Epidermal melanocyte (primary cell): ENCODE data around the gene KCNJ5.

Source experiments
- DNase-seq: peaks from one replicate; pipeline ENCODE4 v3.0.0; 2011; ENCODE audit warnings: low spot score; ENCODE audit not compliant: insufficient read length

KCNJ5 gene

DNA sequence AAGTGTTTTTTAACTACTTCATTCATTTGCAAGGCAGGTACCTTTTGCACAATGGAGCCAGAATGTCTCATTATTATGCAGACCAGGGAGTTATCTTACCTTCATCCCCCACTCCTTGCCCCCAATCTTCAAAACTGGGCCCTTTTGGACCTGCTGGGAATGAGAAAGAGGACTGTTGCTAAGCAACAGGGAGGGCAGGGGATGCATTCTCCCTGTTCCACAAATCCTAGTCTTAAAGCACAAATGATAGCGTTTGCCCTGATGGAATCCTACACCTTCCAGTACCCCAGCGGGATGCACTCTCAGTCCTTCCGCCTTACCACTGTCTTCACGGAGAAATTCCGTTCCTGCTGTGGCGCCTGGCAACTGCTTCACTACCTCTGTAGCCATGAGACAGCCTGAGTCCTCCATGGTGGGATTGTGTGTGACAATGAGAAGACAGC lies 20.0 kb upstream of the KCNJ5 start:
- DNase-seq: no peak

DNA sequence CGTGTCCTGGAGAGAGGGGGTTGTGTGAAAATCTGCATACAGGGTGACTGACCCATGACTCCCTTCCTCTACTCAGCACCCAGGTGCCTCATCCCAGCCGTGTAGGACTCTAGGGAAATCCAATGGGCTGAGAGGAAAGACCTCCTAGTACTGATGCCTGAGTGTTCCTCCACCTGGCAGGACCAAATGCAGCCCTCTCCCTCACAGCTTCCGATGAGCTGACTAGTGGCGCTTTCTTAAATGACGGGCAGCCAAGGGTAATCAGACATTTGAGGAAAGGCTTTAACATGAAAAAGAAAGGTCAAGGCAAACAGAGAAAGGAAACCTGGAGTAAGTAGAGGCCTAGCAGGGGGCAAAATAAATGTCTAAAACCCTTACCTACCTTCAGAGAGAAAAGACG lies 19.1 kb upstream of the KCNJ5 start:
- DNase-seq: no peak

DNA sequence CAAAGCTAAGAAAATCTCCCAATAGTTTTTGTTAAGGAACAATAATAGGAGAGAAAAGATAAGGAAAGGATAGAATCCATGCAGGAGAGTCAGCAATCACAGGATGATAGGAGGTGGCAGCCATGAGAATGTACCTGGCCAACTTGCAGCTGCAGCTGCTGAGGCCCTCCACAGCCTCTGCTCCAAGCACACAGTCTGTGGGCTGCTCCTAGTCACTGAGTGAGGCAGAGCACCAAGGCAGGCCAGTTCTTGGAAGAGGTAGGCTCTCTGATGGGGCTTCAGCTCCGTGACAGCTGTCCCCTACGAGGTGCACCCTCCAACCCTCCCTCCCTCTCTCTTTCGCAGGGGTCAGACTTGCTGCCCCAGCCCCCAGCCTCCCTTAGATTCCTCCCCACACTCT lies 18.6 kb upstream of the KCNJ5 start:
- DNase-seq: no peak

DNA sequence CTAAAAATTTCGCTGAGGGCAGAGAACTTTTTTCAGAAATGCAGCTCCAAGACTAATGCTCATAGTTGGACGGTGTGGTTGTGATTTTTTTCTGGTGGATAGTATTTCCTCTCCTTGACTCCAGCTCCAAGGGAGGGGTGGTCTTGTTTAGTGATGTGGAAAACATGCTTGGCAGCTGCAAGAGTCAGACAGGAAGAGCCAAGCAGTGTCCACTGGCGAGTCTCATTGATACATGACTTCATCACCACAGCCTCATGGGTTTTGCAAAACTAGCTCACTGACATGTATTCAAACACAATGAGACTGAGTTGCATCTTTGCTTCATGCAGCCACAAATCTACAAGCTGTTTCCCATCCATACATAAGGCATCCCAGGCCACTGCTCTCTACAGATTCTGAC lies 16.7 kb upstream of the KCNJ5 start:
- DNase-seq: no peak

DNA sequence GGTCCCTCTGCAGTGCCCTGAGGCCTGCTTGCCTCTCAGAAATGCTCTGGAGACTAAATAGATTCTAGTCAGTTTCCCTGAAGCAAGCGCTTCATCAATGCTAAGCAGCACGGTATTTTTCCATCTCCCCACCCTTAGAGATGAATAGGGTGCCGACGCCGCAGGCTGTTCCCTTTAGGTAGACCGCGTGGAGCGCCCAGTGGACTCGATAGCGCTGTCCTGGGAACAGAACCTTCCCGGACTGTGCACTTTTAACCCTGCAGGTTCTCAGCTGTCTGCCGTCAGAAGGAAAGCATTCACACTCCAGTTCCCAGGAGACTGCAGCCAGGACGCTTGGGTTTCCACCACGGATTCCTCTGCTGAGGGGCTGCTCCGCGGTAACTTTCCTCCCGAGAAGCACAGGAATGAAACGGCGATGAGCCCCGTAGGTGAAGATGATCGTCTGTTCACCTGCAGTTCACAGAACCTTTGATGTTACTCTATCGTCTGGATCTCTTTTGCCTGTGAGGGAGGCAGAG lies 15.0 kb upstream of the KCNJ5 start:
- no peak for DNase-seq

DNA sequence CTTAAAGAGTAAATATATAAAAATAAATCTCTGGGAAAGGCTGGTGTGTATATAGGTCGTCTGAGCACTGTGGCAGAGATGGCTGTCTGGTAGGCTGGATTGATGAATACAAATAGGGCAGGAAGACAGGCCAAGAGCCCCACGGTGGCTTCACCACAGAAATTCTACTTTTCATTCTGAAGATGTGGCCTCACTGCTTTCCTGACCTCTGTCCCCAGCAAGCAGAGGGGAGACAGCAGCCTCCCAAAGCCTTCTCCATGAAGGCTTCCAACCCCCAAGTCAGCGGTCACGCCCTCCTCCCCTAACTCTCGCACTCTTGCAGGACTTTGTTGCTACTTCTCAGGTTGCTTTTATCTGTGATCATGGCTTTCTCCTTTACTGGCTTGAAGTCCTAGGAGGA lies 13.4 kb upstream of the KCNJ5 start:
- no peak for DNase-seq

DNA sequence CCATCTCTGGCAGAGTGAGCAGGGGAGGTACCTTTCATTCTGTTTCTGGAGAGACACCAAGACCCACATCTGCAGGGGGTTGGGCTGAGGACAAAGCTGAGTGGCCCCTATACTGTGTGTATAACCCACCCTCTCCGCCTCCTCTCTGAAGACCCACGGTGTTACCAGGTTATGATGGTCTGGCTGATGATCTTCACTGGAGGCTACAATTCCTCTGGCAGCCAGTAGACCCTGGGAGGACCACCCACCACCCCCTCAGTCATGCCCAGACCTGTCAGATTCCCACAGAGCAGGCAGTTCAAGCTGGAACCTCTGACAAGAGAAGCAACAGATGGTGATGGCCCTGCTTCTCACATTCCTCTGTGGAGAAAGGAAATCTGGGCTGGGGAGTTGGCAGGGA lies 12.7 kb upstream of the KCNJ5 start:
- DNase-seq: no peak

DNA sequence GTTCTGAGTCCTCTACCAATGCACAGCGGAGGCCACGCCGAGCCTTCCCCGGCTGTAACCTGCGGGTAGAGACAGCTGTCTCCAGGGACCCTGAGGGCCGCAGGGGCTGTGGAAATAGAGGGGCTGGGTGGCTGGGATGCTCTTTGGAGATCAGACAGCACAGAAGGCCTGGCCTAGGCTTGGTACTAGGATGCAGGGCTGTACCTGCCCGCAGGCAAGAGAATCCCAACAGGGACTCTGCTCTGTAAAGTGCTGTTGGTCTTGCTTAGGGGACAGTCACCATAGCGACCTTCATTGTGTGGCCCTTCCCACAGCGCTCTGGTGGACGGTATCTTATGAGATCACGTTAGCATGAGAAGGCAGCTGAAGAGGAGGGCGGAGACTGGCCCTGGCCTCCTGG lies 11.3 kb upstream of the KCNJ5 start:
- no peak for DNase-seq

DNA sequence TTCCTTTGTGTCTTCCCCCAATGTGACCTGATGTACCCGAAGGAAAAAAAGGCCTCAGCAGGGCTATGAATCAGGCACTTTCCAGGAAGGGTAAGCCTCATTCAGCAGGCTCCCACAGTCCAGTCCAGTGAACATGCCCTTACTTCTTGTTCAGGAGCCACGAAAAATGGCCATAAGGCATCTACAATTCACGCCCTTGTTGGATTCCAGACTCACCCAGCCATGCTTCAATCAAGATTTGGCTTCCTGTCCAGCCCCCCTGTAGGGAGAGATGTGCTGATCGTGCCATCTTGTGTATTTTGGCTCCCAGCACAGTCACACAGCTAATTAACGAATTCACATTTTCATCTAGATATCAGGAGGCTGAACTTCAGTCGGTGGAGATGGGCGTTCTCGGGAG lies 9.9 kb upstream of the KCNJ5 start:
- no peak for DNase-seq

DNA sequence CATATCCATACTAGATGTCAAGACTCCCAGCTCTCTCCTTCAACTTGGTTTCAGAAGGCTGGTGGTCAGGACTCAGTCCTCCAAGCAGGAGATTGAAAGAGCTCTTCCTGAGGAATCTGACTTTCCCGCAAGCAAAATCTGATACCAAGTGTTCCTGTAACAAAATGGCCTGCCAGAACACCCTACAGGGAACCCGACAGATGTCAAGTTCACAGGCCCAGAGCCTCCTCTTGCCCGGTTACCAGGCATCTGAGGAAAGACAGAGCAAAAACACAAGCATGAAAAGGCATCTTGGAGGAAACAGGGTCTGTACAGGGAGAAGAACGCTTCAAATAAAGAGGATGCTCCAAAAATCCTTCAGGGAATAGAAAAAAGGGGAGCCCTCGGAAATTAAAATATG lies 8.7 kb upstream of the KCNJ5 start:
- DNase-seq: no peak

DNA sequence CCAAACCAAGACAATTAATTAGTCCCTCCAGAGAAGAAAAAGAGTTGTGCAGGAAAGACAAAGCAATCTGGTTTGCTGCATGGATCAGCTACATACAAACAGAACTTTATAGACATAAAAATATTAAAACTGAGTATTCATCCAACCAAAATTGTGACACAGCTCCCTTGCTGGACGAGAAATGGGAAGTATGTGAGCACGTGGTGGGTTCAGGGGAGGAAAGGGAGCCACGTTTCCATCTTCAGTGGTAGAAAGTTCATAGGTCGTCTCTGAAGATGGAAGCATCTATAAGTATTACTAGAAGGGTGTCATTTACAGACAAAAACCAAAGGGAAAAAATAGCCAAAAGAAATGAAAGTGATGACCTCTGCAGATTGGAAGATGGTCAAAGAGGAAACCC lies 7.1 kb upstream of the KCNJ5 start:
- DNase-seq: no peak

DNA sequence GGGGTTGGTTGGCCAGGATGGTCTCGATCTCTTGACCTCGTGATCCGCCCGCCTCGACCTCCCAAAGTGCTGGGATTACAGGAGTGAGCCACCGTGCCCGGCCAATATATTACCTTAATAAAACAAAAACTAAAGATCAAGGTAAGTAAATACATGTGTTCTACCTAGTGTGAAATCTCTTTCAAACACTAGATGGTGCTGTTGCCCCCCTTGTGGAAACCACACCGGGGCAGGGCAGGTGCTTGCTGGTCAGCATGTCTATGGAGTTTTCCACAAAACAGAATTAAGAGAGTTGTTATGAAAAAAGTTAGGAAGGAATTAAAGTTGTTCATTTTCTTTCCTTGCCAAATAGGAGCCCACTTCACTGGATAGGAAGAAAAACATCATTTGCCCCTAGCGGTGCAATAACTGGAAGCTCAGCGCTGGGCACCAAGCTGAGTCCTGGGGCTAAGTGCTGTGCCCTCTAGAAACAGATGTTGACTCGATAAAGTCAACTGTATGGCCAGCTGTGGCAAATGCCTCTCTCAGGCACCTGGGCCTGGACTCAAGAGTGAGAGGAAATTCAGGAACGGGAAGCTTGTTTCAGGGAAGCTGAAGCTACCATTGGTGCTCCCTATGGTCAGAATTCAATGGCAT lies 6.3 kb upstream of the KCNJ5 start:
- DNase-seq: no peak

DNA sequence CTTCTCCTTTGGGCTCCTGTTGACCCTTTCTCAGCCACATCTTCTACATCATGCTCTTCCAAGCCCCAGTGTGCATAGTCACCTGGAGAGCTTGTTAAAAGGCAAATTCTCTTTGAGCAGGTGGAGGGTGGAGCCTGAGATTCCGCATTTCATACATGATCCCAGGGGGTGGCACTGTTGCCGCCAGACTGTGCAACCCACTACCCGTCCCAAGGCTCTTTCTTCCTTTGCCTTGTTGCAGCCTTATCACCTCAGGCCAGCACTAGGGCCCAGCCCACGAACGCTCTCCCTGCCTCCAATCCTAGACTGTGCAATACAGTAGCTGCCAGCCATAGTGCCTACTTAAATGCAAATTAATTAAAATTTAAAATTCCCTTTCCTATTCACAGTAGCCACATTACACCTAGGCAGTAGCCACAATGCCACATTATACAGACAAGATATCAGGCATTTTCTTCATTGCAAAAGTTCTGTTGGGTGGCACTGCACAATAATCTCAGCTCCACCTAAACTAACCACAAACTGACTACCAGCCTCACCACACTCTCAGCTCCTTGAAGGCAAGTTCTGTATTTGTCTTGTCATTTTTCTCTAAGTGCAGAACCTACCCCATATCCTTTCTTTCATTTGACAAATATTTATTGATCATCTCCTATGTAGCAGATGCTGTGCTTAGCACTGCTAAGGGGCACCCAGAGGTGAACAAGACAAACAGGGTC lies 4.6 kb upstream of the KCNJ5 start:
- no peak for DNase-seq

DNA sequence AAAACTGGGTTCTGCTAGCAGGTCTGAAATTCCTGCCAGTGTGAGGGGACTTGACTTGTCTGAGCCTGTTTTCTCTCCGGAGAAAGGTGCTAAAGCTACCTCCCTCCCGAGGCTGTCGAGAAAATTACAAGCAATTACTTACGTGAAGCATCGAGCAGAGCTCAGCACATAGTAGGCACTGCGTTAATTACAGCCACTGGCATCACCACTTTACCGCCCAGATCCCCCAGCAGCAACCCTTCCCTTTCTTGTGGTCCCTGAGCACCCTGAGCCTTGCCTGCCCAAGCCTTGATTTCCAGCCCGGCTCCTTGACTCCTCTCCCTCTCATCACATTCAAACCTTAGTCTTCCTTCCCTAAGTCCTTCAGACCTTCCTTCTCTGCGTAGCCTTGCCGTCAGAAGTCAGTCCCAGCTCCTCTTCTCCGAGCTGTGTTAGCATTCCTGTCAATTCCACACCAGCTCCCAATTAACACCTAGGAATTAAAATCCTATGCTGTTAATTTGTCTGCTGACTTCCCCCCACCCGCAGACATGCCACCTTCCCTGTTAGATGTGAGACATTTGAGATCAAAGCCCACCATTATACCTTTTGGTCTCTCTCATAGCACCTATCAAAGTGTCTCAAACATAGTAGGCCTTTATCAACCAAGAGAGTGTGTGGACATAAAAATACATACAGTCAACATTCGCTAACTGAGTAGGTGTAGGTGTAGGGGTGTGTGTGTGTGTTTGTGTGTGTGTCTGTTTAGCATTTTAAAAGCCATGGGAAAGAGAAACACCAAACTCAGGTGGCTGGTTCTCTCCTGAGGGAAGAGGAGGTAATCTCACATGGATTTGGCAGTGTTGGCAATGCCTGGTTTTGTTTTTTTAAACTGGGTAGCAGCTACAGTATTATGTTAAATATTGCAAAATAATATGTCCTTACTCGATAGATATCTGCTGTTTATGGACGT lies 2.8 kb upstream of the KCNJ5 start:
- no peak for DNase-seq

DNA sequence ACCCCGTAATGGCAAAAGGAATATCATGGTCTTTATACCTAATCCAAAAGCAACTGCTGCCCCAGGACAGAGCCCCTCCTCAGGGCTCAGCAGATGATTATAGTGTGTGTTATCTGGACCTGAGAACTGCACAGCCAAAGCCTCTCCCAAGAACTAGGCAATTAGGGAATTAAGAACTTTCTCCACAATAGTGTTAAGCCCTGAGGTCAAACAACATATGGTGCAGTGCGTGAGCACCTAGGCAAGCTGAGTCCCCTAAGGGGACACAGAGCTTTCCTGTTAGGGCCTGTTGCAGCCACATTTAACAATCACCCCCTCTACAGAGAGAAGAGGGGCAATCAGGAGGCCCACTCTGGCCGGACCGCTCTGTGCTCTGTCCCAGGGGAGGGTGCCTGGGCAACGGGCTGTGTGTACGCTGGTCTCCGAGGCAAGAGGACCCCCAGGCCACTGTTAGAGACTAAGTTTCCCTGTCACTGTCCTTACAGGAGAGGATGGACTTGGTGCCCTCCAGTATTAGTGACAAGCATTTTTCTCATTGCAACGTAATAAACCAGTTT lies 1.4 kb upstream of the KCNJ5 start:
- no peak for DNase-seq

DNA sequence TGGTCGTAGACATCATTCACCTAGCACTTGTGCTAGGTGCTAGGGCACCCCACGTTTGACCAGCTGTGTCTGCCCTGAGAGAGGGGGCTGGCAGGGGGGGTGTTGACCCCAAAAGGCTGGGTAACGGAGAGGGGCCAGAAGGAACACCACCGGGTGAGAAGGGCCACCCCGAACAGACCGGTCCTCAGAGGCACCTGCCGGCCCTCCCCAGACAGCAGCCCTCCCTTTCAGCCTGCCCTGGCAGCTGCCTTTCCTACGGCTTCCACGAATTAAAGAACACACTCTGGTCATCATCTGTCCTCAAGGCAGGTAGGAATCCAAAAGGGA lies 977 bp upstream of the KCNJ5 start:
- DNase-seq: no peak

DNA sequence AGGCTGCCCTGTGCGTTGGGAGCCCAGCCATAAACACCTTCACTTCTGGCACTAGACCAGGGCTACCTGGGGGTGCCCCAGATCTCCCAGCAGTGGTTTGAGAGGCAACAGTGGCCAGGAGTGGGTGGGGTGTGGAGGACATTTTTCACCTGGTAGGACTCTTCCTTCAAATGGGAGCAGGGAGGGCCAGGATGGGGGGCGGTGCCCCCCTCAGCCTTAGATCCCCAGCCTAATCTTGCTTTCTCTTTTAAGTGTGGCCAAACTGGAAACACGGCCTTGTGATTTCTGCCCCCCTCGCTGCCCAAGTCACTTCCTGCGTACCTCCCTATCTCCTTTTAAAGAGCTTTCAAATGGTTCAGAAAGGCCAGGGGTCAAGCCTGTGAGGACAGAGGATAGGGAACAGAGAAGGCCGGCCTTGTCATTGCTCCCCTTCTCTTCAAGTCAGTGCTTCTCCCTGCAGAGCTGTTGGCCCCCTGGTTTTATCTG lies 800 bp downstream of the KCNJ5 start:
- DNase-seq: no peak

DNA sequence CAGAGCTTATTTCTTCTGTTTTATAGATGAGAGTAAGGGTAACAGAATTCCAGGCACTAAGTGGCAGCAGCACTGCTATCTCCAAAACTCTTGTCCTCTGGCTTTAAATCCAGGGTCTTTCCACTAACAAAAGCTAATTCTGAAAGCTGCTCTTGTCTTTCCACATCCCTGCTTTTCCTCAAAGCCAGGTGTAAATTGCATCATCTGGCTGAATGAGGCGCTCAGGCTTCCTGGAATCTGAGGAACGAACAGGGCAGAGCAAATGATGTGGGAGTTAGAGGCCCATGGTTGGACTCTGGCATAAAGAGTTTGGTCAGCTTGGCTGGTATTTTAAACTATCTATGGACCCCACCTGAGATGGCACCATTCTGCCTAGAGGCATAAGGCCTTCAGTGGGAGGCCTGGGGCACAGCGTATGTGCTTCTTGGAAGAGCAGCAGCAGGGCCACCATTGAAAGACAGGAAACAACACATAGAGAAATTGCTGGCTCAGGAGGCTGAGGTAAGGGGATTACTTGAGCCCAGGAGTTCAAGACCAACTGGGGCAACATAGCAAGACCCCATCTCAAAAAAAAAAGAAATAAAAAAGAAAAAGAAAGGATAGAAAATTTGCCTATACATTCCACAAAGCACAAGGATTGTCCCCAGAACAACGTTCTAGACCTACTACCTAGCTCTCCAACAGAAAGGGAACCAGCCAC lies 1.9 kb downstream of the KCNJ5 start:
- no peak for DNase-seq

DNA sequence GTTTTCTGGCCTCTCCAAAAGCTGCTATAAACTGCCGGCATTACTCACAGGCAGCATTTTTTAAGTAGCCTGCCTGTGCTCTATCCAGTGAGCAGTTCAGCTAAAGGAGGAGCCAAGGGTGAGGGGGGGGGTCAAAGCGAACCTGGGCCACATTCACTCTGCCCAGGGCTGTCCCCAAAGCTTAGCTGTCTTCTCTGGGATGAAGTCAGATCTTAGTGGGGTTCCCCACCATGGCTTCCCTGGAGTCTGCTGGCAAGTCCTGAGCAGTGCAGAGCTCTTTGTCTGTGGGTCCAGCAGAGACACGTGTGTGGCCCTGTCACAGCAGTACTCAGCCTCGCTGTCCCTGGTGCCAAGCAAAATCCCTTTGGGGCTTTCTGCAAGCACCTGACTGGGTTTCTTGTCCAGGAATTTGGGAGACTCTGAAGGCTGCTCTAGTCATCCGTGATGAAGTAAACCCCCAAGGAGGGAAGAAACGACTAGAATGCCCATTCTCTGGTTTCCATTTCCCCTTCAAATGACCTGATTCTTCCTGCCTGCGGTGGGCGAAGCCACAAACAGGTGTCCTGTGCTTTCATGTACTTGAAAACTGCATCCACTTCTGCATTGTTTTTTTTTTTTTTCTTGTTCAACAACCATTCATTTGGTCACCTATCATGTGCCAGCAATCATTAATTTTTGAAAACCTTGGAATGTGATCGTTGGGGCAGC lies 2.6 kb downstream of the KCNJ5 start:
- no peak for DNase-seq

DNA sequence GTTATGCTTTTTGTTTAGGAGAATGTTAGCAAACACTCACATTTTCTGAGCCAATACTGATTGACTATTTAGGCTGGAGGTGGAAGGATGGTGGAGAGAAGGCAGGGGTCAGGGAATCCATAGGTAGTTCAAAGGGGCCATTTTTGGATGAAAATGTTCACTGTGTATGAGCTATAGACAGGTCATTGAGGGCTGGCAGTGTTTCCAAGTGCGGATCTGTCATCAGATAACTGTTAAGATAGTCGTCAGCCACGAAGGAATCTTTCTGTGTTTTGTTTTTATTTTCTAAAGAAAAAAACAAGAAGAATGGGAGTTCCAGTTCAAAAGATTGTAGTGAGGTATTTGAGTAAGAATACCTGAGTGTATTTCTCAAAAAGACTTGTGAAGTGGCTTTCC lies 3.1 kb downstream of the KCNJ5 start:
- no peak for DNase-seq

DNA sequence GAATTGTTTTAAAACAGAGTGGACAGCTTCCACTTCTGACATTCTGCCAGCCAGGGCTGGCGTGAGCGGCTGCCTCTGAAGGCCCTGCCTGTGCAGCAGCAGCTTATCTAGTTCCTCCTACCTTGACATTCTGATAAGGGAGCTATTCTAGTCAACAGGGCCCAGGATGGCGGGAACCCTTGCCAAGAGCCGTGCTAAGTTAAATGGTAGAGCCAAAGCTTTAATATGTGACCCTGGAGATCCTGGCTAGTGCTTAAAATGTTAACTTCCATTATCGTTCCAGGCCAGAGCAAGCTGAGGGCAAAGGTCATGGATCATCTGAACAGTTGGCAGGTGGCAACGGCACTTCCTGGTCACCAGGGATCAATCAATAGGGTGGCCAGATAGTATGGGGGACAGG lies 3.5 kb downstream of the KCNJ5 start:
- no peak for DNase-seq
